Activated B cell treated with CpG ODN at 0.5 μM for 24 hours (primary cell): ENCODE data around the gene SRPRB. TPM values are rescaled to one million over a fixed set of nuclear protein-coding genes. Genes with fewer than 3 reads are reported as not detected.

Experiments
- ATAC-seq: fragments of 200-7000 bp; cut with Tn5 transposase; one replicate; pipeline ENCODE4 v1.10.0; 2021; ENCODE audit warnings: low read depth, mild to moderate bottlenecking, moderate library complexity
- CTCF ChIA-PET: fragments of 350-600 bp; sonication (Branson Sonifier 250); formaldehyde crosslinking; loops from one replicate; lab custom pipeline; 2021; ENCODE audit warnings: antibody characterized with exemption; lab: Charles Lee
- POLR2A ChIA-PET: fragments of 350-600 bp; sonication (Branson Sonifier 250); formaldehyde crosslinking; loops from one replicate; lab custom pipeline; 2021; ENCODE audit warnings: antibody characterized with exemption; lab: Charles Lee
- DNase-seq: peaks from one replicate; pipeline ENCODE4 v3.0.0; 2022
- H3K27ac Mint-ChIP-seq: one replicate; pipeline ENCODE4 v1.8.0; 2020; ENCODE audit warnings: mixed read lengths
- H3K27me3 Mint-ChIP-seq: one replicate; pipeline ENCODE4 v1.8.0; 2021; ENCODE audit warnings: mixed read lengths
- H3K36me3 Mint-ChIP-seq: one replicate; pipeline ENCODE4 v1.8.0; 2021; ENCODE audit warnings: low read depth, mixed read lengths
- H3K4me1 Mint-ChIP-seq: one replicate; pipeline ENCODE4 v1.8.0; 2021; ENCODE audit warnings: mixed read lengths
- H3K4me3 Mint-ChIP-seq: one replicate; pipeline ENCODE4 v1.8.0; 2020; ENCODE audit warnings: mild to moderate bottlenecking, mixed read lengths
- H3K9me3 Mint-ChIP-seq: one replicate; pipeline ENCODE4 v1.8.0; 2020; ENCODE audit warnings: mixed read lengths
- intact Hi-C: fragments of 100-400 bp; cut with micrococcal nuclease; formaldehyde crosslinking; loops from one replicate; pipeline ENCODE4 v1.15.1; 2024
- total RNA-seq: library from RNA; stranded (reverse); gene quantifications from 2 replicates; pipeline ENCODE4 v1.2.3, GENCODE V29; 2022
- TF ChIP-seq, protein P1 (sequence below): fragments of 200-600 bp; IDR thresholded peaks from one replicate; pipeline ENCODE4 v1.8.0; 2022; ENCODE audit warnings: antibody characterized with exemption, mild to moderate bottlenecking

The SRPRB gene
- total RNA-seq, 1 donor from 2014 or later, result 36.5 TPM

DNA sequence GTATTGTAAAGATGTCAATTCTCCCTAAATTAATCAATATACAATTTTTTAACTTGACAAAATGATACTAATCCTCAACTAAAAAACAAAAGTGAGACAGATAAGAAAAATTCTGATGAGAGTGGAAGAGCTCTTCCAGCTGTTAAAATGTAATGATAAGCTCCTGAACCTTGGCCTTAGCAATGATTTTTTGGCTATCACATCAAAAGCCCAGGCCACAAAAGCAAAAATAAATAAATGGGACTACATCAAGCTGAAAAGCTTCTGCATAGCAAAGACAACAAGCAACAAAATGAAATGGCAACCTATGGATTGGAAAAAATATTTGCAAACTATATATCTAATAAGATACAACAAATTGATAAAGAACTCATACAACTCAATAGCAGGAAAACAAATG is 24.0 kb upstream of the SRPRB start:
- no peak overlapping the region for H3K27ac Mint-ChIP-seq
- ATAC-seq, result no peak
- H3K27me3 Mint-ChIP-seq, result peaks cover 22% of the 10 kb centered on the region
- POLR2A ChIA-PET, result no interaction called here
- intact Hi-C loops, result no loop called here
- TF ChIP-seq, protein P1, sequence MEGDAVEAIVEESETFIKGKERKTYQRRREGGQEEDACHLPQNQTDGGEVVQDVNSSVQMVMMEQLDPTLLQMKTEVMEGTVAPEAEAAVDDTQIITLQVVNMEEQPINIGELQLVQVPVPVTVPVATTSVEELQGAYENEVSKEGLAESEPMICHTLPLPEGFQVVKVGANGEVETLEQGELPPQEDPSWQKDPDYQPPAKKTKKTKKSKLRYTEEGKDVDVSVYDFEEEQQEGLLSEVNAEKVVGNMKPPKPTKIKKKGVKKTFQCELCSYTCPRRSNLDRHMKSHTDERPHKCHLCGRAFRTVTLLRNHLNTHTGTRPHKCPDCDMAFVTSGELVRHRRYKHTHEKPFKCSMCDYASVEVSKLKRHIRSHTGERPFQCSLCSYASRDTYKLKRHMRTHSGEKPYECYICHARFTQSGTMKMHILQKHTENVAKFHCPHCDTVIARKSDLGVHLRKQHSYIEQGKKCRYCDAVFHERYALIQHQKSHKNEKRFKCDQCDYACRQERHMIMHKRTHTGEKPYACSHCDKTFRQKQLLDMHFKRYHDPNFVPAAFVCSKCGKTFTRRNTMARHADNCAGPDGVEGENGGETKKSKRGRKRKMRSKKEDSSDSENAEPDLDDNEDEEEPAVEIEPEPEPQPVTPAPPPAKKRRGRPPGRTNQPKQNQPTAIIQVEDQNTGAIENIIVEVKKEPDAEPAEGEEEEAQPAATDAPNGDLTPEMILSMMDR, result no peak
- no peaks in the 10 kb centered on the region for H3K9me3 Mint-ChIP-seq
- CTCF ChIA-PET, result no interaction called here
- DNase-seq, result no peak
- H3K4me3 Mint-ChIP-seq, result no peak overlapping the region
- no peaks in the 10 kb centered on the region for H3K4me1 Mint-ChIP-seq
- H3K36me3 Mint-ChIP-seq, result no peaks in the 10 kb centered on the region

DNA sequence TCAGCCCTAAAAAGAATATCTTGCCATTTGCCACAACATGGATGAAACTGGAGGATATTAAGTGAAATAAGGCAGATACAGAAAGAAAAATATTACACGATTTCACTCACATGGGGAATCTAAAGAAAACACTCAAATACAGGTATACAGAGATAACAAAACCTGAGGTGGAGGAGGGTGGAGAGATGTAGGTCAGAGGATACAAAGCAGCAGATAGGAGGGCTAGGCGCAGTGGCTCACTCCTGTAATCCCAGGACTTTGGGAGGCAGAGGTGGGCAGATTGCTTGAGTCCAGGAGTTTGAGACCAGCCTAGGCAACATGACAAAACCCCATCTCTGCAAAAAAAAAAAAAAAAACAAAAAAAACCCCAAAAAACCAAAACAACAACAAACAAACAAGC is 23.2 kb upstream of the SRPRB start:
- Mint-ChIP-seq H3K36me3 (no peaks in the 10 kb centered on the region), H3K9me3 (no peaks in the 10 kb centered on the region), H3K4me1 (no peaks in the 10 kb centered on the region), H3K27me3 (peaks cover 18% of the 10 kb centered on the region), H3K4me3 (no peak overlapping the region), H3K27ac (no peak overlapping the region)
- intact Hi-C loops, result no loop called here
- TF ChIP-seq, protein P1, result no peak
- CTCF ChIA-PET, result no interaction called here
- ATAC-seq, result no peak
- POLR2A ChIA-PET, result no interaction called here
- DNase-seq, result no peak

DNA sequence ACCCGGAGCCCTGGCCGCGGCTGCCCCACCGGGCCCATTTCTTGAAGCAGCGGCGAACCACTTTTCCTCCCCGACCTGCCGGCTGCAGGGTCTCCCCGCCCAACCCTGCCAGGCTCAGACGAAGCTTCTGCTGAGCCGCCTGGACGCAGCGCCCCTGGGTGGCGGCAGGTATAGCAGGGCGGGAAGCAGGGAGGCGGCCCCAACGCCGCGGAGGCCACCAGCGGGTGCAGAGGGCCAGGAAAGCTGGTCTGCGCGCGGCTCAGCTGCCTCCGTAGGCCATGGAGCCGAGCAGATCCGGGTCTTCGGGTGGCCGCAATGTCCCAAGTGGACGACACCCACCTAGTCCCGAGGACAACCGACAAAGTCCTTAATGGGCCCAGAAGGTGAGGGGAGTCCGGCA is 21.9 kb upstream of the SRPRB start:
- peaks cover 17% of the 10 kb centered on the region for H3K27me3 Mint-ChIP-seq
- no peaks in the 10 kb centered on the region for H3K36me3 Mint-ChIP-seq
- H3K9me3 Mint-ChIP-seq, result no peaks in the 10 kb centered on the region
- ChIA-PET POLR2A (no interaction called here), CTCF (no interaction called here)
- intact Hi-C loops, result no loop called here
- no peak overlapping the region for H3K4me3 Mint-ChIP-seq
- no peak overlapping the region for H3K27ac Mint-ChIP-seq
- TF ChIP-seq, protein P1, result no peak
- no peaks in the 10 kb centered on the region for H3K4me1 Mint-ChIP-seq
- DNase-seq, result no peak
- no peak for ATAC-seq

DNA sequence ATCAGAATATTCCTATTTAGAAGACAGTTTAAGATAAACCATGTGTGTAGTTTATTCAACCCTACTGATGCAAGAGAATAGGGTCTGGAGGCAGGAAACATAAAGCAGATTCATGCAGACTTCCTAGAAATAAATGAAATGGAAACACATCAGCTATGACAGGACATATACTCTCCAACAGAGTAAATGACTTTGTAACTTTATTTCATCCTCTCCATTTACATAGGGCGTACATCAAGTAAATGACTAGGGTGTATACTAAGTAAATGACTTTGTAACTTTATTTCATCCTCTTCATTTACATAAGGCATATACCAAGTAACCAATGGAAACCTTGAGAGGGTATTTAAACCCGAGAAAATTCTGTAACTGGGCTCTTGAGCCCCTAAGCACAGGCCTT is 17.6 kb upstream of the SRPRB start:
- DNase-seq (no peak), ATAC-seq (no peak)
- ChIA-PET POLR2A (no interaction called here), CTCF (no interaction called here)
- peaks cover 6% of the 10 kb centered on the region for H3K9me3 Mint-ChIP-seq
- no peak overlapping the region for H3K27ac Mint-ChIP-seq
- TF ChIP-seq, protein P1, result no peak
- no peaks in the 10 kb centered on the region for H3K4me1 Mint-ChIP-seq
- H3K4me3 Mint-ChIP-seq, result no peak overlapping the region
- H3K36me3 Mint-ChIP-seq, result peaks cover 1% of the 10 kb centered on the region
- peaks cover 2% of the 10 kb centered on the region for H3K27me3 Mint-ChIP-seq
- intact Hi-C loops, result no loop called here

DNA sequence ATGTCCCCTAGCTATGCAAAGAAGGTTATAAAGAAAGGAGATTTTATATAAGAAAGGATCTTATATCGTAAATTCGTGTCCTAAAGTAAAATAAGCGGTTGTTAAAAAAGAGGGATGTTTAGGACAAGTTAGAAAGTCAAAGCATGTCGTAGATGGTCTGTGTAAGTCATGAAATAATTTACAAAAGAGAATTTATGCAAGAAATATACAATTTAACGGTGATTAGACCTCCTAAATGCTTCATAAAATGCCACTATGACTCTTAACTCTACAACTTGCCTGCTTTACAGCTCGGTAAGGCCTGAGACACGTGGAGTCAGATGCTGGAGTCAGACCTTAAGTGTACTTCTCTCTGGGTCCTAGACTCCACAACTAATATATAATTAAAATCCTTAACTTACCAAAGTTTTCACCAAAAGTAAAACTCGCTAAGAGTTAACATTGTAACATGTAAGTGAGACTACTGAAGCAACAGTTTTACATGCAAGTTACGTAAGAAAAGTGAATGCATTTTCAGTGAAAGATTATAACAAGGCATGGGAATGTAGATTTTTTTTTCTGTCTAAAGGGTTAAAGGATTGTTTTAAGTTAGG is 13.3 kb upstream of the SRPRB start:
- no peaks in the 10 kb centered on the region for H3K4me1 Mint-ChIP-seq
- POLR2A ChIA-PET, result no interaction called here
- H3K27ac Mint-ChIP-seq, result no peak overlapping the region
- TF ChIP-seq, protein P1, result no peak
- peaks cover 7% of the 10 kb centered on the region for H3K9me3 Mint-ChIP-seq
- intact Hi-C loops, result no loop called here
- peaks cover 1% of the 10 kb centered on the region for H3K36me3 Mint-ChIP-seq
- H3K4me3 Mint-ChIP-seq, result no peak overlapping the region
- DNase-seq (no peak), ATAC-seq (no peak)
- CTCF ChIA-PET, result no interaction called here
- H3K27me3 Mint-ChIP-seq, result peaks cover 6% of the 10 kb centered on the region
